Measurements from ENCODE around the gene VPS13D.

Gene VPS13D

GRCh38 chr1:12544992-12545391, 315.2 kb downstream of the VPS13D start:
- DNase-seq = no peak

DNA sequence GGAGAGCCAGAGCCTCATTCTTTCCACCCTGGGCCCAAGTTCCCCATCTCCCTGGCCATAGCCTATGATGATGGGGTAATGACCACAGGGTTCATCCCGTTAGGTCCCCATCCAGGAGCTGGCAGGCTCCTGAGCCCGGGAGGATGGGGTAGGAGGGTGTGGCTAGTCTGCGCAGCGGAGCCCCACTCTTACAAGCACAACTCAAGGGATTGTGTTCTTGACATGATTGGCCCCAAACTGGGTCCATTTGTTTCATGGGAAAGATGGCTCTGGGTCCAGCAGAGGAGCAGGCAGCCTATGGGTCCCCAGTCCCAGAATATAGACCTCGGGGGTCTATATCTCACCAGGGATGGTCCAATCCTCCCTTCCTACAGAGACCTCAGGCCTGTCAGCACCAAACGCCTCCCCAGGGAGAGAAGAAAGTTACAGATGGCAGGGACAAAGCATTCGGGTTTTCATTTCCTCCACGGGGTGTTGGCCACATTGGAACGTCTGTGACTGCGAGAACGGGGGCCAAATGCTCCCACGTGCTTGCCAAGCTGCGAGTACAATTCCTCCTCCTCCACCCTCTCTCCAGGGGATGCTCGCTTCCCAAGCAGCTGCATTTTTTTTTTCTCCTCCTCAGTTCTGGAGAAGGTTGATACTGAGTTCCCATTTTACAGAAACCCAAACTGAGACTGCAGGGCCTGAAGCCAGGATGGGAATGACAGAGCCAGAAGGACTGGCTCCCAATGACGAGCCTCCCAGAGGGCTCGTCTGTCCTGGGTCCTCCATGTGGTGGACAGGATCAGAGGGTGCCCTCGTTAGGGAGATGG, 317.1 kb downstream of the VPS13D start:
- no peak for DNase-seq

DNA sequence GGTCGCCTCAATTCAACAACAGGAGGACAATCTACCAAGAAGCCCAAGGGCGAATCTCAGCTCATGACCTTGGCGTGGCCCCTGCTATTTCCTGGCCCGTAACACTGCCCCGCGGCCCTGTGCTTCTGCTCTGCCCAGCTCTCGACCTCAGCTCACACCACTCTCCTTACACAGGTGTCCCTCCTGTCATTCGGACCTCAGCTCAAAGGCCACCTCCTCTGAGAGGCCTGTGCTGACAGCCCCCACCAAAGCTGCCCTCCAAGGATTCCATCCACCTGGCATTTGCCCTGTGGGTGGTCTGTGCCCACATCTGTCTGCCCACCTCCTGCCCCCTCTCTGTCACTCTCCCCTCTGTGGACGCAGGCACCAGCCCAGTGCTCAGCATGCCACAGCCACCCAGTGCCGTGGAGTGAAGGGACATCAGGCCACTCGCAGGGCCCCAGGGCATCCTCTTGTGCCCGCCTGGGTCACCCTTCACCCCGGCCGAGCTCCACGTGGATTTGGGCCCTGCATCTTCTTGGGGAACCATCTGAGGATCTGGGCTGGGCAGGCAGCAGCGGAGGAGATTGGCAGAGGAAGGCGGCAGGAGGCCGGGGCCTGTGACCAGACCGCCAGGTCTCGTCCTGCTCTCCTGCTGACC, 317.9 kb downstream of the VPS13D start:
- DNase-seq = no peak

- no peak for DNase-seq
These were observed 318.6 kb downstream of the VPS13D start for GRCh38 chr1:12548279-12548972.

DNA sequence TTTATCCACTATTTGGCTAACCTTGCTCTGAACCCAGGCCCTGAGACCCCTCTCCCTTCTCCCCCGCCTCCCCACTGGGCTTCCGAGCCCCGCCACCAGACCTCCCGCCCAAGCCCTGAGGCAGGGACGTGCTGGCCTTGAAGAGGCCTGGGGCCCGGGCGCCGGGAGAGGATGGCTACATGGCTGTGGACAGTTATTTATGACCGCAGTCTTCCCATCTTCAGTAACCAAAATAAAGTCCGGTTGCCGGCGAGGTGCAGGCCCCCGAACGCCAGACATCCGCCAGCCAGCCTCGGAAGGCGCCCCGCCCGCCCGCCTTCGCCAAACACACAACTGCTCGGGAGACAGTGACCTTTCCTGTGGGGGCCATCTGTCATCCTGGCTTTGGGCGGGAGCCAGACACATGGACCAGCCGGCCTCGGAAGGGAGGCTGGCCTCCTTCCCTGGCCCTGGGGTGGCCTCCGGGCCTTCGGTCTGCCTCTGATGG, 319.2 kb downstream of the VPS13D start:
- no peak for DNase-seq

- DNase-seq = no peak
These were observed 319.9 kb downstream of the VPS13D start for GRCh38 chr1:12549460-12550349.

DNA sequence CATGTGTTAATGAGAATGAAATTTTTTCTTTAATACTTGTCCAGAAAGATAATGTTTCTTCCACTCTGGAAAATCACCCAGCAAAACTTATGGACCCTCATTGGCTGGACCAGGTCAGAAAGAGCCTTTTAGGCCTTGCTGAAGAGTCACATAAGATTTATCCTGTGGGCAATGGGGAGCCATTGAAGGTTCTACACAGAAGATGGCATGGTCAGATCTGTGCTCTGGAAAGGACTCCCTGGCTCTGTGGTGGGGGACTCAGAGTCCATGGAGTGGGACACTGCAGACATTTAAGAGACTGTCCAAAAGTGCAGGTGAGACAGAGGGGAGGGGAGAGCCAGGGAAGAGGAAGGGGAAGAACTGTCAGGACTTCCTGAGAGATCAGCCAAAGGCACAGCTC, 321.8 kb downstream of the VPS13D start:
- no peak for DNase-seq

- DNase-seq = no peak
These were observed 322.5 kb downstream of the VPS13D start for GRCh38 chr1:12552111-12552888.

- no peak for DNase-seq
These were observed 323.4 kb downstream of the VPS13D start for GRCh38 chr1:12552951-12553921.

GRCh38 chr1:12553963-12554362, 324.1 kb downstream of the VPS13D start:
- DNase-seq = no peak

- DNase-seq = no peak
These were observed 324.9 kb downstream of the VPS13D start for GRCh38 chr1:12554521-12555305.

DNA sequence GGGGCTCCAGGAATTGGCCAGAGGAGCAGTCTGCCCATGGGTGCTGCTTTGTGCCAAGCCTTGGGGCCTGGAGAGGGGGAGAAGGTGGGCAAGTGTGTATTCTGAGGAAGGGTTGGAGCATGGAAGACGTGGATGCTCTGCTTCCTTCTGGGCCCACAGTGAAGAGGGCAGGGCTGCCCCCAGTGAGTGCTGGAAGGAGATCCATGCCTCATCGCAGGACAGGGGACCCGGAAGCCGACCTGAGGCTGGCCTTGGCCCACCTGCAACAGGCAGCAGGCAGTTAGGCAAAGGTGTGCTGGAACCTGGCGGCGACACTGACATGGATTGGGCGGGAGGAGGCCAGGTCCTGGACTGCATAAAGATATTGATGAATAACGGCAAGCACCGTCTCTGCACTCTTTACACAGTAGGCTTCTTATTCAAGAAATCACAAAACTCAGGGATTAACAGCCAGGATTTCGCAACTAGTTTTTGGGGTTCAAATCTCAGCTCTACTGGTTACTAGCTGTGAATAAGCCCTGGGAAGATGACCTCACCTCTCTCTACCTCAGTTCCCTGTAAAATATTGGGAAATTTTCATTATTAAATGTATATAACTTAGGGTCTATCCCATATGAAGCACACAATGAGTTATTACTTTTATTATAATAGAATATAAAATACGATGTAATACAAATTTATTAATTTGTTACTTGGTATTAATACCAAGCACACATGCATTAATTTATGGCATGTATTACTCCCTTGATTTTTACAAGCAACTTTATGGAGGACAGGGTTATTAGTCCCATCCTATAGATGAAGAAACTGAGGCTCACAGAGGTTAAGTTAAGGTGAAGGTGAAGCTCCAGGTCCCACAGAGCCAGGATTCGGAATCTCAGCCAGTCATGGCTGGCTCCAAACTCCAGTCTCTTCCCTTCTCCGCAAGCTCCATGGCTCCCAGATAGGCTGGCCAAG, 325.9 kb downstream of the VPS13D start:
- no peak for DNase-seq

GRCh38 chr1:12556368-12556930, 326.6 kb downstream of the VPS13D start:
- no peak for DNase-seq

DNA sequence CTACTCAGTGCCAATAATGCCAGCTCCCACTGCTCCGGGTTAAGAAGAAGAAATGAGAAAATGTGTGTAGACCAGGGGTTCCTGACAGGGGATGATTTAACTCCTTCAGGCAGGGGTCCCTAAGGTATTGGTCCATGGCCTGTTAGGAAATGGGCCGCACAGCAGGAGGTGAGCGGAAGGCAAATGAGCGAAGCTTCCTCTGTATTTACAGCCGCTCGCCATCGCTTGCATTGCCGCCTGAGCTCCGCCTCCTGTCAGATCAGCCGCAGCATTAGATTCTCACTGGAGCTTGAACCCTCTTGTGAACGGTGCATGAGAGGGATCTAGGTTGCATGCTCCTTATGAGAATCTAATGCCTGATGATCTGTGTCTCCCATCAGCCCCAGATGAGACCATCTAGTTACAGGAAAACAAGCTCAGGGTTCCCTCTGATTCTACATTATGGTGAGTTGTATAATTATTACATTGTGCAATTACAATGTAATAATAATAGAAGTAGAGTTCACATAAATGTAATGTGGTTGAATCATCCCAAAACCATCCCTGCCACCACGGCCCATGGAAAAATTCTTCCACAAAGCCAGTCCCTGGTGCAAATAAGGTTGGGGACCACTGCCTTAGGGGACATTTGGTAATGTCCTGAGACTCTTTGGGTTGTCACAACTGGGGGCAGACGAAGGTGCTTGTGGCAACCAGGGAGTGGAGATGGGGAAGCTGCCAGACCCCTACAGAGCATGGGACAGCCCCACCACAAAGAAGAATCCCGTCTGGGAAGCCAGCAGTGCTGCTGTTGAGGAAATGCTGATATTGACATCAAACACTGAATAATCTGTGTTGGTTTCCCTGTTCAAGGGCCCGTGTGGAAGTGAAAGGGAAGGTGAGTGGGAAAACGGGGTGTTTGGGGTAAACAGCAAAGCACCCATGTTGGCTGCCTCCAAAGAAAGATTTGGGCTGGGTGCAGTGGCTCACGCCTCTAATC, 327.4 kb downstream of the VPS13D start:
- DNase-seq = no peak

DNA sequence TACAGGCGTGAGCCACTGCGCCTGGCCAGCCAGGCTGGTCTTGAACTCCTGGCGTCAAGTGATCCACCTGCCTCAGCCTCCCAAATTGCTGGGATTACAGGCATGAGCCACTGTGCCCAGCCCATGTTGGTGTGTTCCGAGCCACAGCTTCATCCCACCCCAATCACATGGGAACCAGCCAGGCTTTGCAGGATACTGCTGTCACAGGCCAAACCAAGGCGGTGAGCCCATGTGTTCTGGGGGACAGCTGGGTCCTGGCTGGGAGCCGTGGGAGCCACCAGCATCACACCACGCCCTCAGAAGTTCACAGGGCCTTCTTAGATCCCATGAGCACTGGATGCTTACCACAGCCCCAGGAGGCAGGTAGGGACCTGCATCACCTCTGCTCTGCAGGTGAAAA, 331.3 kb downstream of the VPS13D start:
- DNase-seq = no peak

Measured in NCI-H526 treated with DMSO at 0.1 percent for 48 hours (cell line).